SK-N-SH (cell line): ENCODE measurements around the gene TP73. TPM values are rescaled to one million over a fixed set of nuclear protein-coding genes. Genes with fewer than 3 reads are reported as not detected.

ENCODE experiments used
- CTCF ChIA-PET: fragments of 300-600, 350-600 bp; formaldehyde crosslinking; extraction: SDS; loops from one replicate; lab custom pipeline; 2021; lab: Yijun Ruan, JAX
- POLR2A ChIA-PET: fragments of 350-600 bp; sonication (Branson Sonifier 250); formaldehyde crosslinking; extraction: SDS; loops from one replicate; lab custom pipeline; 2020; ENCODE audit warnings: antibody characterized with exemption, inconsistent platforms; lab: Yijun Ruan, JAX
- DNase-seq: peaks from one replicate; pipeline ENCODE4 v3.0.0; 2012
- H2AFZ ChIP-seq: fragments of 200-600 bp; sonication (generic); 2 replicates; pipeline ENCODE4 v1.8.1; 2016; ENCODE audit warnings: antibody characterized with exemption, mild to moderate bottlenecking, low read depth
- H3F3A ChIP-seq: fragments of 200-600 bp; sonication (generic); replicated peaks from 2 replicates; pipeline ENCODE3; 2016; ENCODE audit warnings: antibody characterized with exemption, mild to moderate bottlenecking; ENCODE audit not compliant: insufficient read depth
- H3K27ac ChIP-seq, 2 experiments: fragments of 200-500 bp in 1 of 2; fragments of 200-600 bp in 1 of 2; sonication (Bioruptor generic) in 1 of 2; sonication (generic), shearing (Covaris generic) in 1 of 2; 2 replicates each; pipeline versions ENCODE4 v1.5.1 to v1.6.1; 2014 to 2016; ENCODE audit warnings: low read depth in 2 of 2, inconsistent platforms in 1 of 2, low read length in 1 of 2, mild to moderate bottlenecking in 1 of 2, mixed read lengths in 1 of 2
- H3K27me3 ChIP-seq: fragments of 200-600 bp; sonication (generic), shearing (Covaris generic); 2 replicates; pipeline ENCODE4 v1.6.1; 2016; ENCODE audit warnings: mixed run types; ENCODE audit not compliant: insufficient read depth
- H3K36me3 ChIP-seq, 2 experiments: fragments of 200-500 bp in 1 of 2; fragments of 200-600 bp in 1 of 2; sonication (Bioruptor generic) in 1 of 2; sonication (generic) in 1 of 2; replicated peaks in 1 of 2; 2 replicates each; pipeline versions ENCODE3 to v1.5.1; 2014 to 2016; ENCODE audit warnings: low read length in 1 of 2, mild to moderate bottlenecking in 1 of 2; ENCODE audit not compliant: insufficient read depth in 2 of 2, control insufficient read depth in 1 of 2
- H3K4me1 ChIP-seq, 2 experiments: fragments of 200-500 bp in 1 of 2; fragments of 200-600 bp in 1 of 2; sonication (Bioruptor generic) in 1 of 2; sonication (generic), shearing (Covaris generic) in 1 of 2; 2 replicates each; pipeline versions ENCODE4 v1.5.1 to v1.6.1; 2014 to 2016; ENCODE audit warnings: low read depth in 1 of 2, low read length in 1 of 2, mixed run types in 1 of 2; ENCODE audit not compliant: insufficient read depth in 2 of 2, control insufficient read depth in 1 of 2
- H3K4me2 ChIP-seq: fragments of 200-600 bp; sonication (generic), shearing (Covaris generic); 2 replicates; pipeline ENCODE4 v1.6.1; 2017; ENCODE audit warnings: mixed run types
- H3K4me3 ChIP-seq, 2 experiments: fragments of 200-500 bp in 1 of 2; fragments of 200-600 bp in 1 of 2; sonication (Bioruptor generic) in 1 of 2; sonication (generic), shearing (Covaris generic) in 1 of 2; 2 replicates each; pipeline versions ENCODE4 v1.5.1 to v1.8.1; 2014 to 2016; ENCODE audit warnings: low read depth in 2 of 2, inconsistent platforms in 1 of 2, low read length in 1 of 2, mild to moderate bottlenecking in 1 of 2, mixed read lengths in 1 of 2, moderate library complexity in 1 of 2
- H3K79me2 ChIP-seq: fragments of 200-600 bp; sonication (generic); 2 replicates; pipeline ENCODE4 v1.8.1; 2017; ENCODE audit warnings: mild to moderate bottlenecking; ENCODE audit not compliant: insufficient read depth
- H3K9ac ChIP-seq: fragments of 200-600 bp; sonication (generic); 2 replicates; pipeline ENCODE4 v1.6.1; 2017; ENCODE audit warnings: mixed run types
- H3K9me2 ChIP-seq: fragments of 200-600 bp; sonication (generic); 2 replicates; pipeline ENCODE4 v1.6.1; 2017; ENCODE audit warnings: mixed run types
- H3K9me3 ChIP-seq: fragments of 200-600 bp; sonication (generic); 2 replicates; pipeline ENCODE4 v1.6.1; 2017; ENCODE audit warnings: mixed run types, mild to moderate bottlenecking, moderate library complexity
- H4K20me1 ChIP-seq: fragments of 200-600 bp; sonication (generic); 2 replicates; pipeline ENCODE4 v1.6.1; 2017; ENCODE audit warnings: mild to moderate bottlenecking, mixed run types; ENCODE audit not compliant: insufficient read depth
- CHD2 ChIP-seq: fragments of 150-350 bp; IDR thresholded peaks from 2 replicates; pipeline ENCODE4 v1.6.1; 2018; ENCODE audit warnings: low read length; ENCODE audit not compliant: partially characterized antibody
- EP300 ChIP-seq, 2 experiments: IDR thresholded peaks; 2 replicates each; pipeline versions ENCODE4 v1.4.0 to v1.6.1; 2012; ENCODE audit warnings: borderline replicate concordance in 1 of 2, low read depth in 1 of 2, low read length in 1 of 2
- IRF3 ChIP-seq: fragments of 150-350 bp; IDR thresholded peaks from 2 replicates; pipeline ENCODE4 v1.6.1; 2016; ENCODE audit warnings: mild to moderate bottlenecking, low read depth, low read length
- MAX ChIP-seq: IDR thresholded peaks from 2 replicates; pipeline ENCODE4 v1.4.0; 2012; ENCODE audit warnings: low read depth
- MEF2A ChIP-seq: IDR thresholded peaks from 2 replicates; pipeline ENCODE4 v1.4.0; 2012; ENCODE audit warnings: low read depth, borderline replicate concordance
- MXI1 ChIP-seq: IDR thresholded peaks from 2 replicates; pipeline ENCODE4 v1.6.1; 2012; ENCODE audit warnings: mild to moderate bottlenecking, low read depth, low read length, improper control_type of control experiment
- NFIC ChIP-seq: IDR thresholded peaks from 2 replicates; pipeline ENCODE4 v1.4.0; 2012; ENCODE audit warnings: borderline replicate concordance
- NRF1 ChIP-seq: IDR thresholded peaks from 2 replicates; pipeline ENCODE4 v1.6.1; 2012; ENCODE audit warnings: low read depth, mild to moderate bottlenecking, low read length
- PBX3 ChIP-seq: IDR thresholded peaks from 2 replicates; pipeline ENCODE4; 2012
- RCOR1 ChIP-seq: fragments of 150-350 bp; IDR thresholded peaks from 2 replicates; pipeline ENCODE4 v1.6.1; 2017; ENCODE audit warnings: antibody characterized with exemption, low read length
- RFX5 ChIP-seq: IDR thresholded peaks from 2 replicates; pipeline ENCODE4 v1.6.1; 2012; ENCODE audit warnings: mild to moderate bottlenecking, improper control_type of control experiment, low read length
- RXRA ChIP-seq: IDR thresholded peaks from 2 replicates; pipeline ENCODE4 v1.4.0; 2012; ENCODE audit warnings: low read depth, mild to moderate bottlenecking, borderline replicate concordance
- SMC3 ChIP-seq: IDR thresholded peaks from 2 replicates; pipeline ENCODE4 v1.6.1; 2012; ENCODE audit warnings: low read depth, low read length, improper control_type of control experiment
- TEAD4 ChIP-seq: IDR thresholded peaks from 2 replicates; pipeline ENCODE4 v1.4.0; 2012; ENCODE audit warnings: mild to moderate bottlenecking, borderline replicate concordance; ENCODE audit not compliant: insufficient read depth
- USF1 ChIP-seq: IDR thresholded peaks from 2 replicates; pipeline ENCODE4 v1.4.0; 2012; ENCODE audit warnings: low read depth, borderline replicate concordance
- USF2 ChIP-seq: fragments of 150-350 bp; IDR thresholded peaks from 2 replicates; pipeline ENCODE4 v1.6.1; 2017; ENCODE audit warnings: antibody characterized with exemption, low read length, low read depth, borderline replicate concordance
- ZBTB33 ChIP-seq: IDR thresholded peaks from 2 replicates; pipeline ENCODE4 v1.4.0; 2012; ENCODE audit warnings: low read depth, borderline replicate concordance
- WGBS: methylation state at CpG from one replicate; pipeline ENCODE4 v1.1.6; 2017; ENCODE audit warnings: low lambda C conversion rate; 5-methylcytosine and 5-hydroxymethylcytosine counted together
- polyA plus RNA-seq, 3 experiments: library from polyadenylated mRNA; depleted of rRNA; stranded (reverse); fragments of >200 nt; gene quantifications; 2 replicates each; pipeline ENCODE4 v1.2.3, GENCODE V29; 2012

TP73 gene
- polyA plus RNA-seq, 1 of the 3 experiments (the other 2 are of a cell fraction), result 0.64 TPM

GRCh38 chr1:3611170-3612019, 40.9 kb upstream of the TP73 start, which contains the start of gene MEGF6:
MEGF6 (minus strand) TSS chr1:3611508; CDS start chr1:3611268, 240 bp downstream.
- TF ChIP-seq MXI1 (peak; percentile 57; the same call in 1 of the 2 replicates), PBX3 (no peak)
- Histone ChIP-seq H3K4me3 (peak within 1 kb of the TSS; percentile 26 to 54; a peak in 2 of 4 replicates), H3K27me3 (no peaks in the 10 kb centered on the region), H3K9ac (no peak within 1 kb of the TSS), H4K20me1 (no peaks in the 10 kb centered on the region), H3K27ac (no peak within 1 kb of the TSS), H2AFZ (peak within 1 kb of the TSS; percentile 11; the same call in 1 of the 2 replicates), H3K4me1 (peaks cover 0 to 38% of the 10 kb centered on the region in 2 experiments; a peak in 2 of 4 replicates), H3F3A (no peaks in the 10 kb centered on the region), H3K36me3 (no peaks in the 10 kb centered on the region), H3K79me2 (no peaks in the 10 kb centered on the region), H3K9me3 (no peaks in the 10 kb centered on the region), H3K4me2 (peak within 1 kb of the TSS; percentile 74; the same call in 1 of the 2 replicates), H3K9me2 (no peaks in the 10 kb centered on the region)
- CTCF ChIA-PET, result interaction anchor here (0.7 to 4.0 kb wide), 5 partner anchors 12 to 140 kb away, joined by 3 to 18 read pairs (median 3); no protein-coding TSS in a partner anchor
- peak; percentile 99 for DNase-seq
- WGBS, result 5% methylated on average over 14 of the region's 87 CpGs
- POLR2A ChIA-PET, result no interaction called here

GRCh38 chr1:3612123-3612522, 40.2 kb upstream of the TP73 start:
- 96% methylated on average over 4 of the region's 7 CpGs for WGBS
- Histone ChIP-seq H2AFZ (peak overlapping the region; percentile 11; the same call in 1 of the 2 replicates), H3K4me3 (peak overlapping the region in 1 of 2 experiments; percentile 37; a peak in 2 of 4 replicates), H3K79me2 (no peaks in the 10 kb centered on the region), H4K20me1 (no peaks in the 10 kb centered on the region), H3K27ac (no peak overlapping the region), H3F3A (no peaks in the 10 kb centered on the region), H3K27me3 (no peaks in the 10 kb centered on the region), H3K9ac (no peak overlapping the region), H3K9me3 (no peaks in the 10 kb centered on the region), H3K4me2 (no peak overlapping the region), H3K9me2 (no peaks in the 10 kb centered on the region), H3K4me1 (peaks cover 0 to 38% of the 10 kb centered on the region in 2 experiments; a peak in 2 of 4 replicates), H3K36me3 (no peaks in the 10 kb centered on the region)
- ChIA-PET POLR2A (no interaction called here), CTCF (interaction anchor here (3.9 kb wide), 1 partner anchor 13 kb away, joined by 17 read pairs; no protein-coding TSS in a partner anchor)
- DNase-seq, result no peak
- TF ChIP-seq RCOR1 (no peak), IRF3 (no peak), SMC3 (no peak), MAX (no peak), ZBTB33 (no peak), MEF2A (no peak), RXRA (no peak), TEAD4 (no peak), EP300 (IDR thresholded peaks at IDR 0.05; ENCODE audit: borderline replicate concordance in 1 of 2, low read depth in 1 of 2, low read length in 1 of 2) (no peak), MXI1 (no peak), NRF1 (no peak), CHD2 (no peak), USF2 (no peak), NFIC (no peak), PBX3 (no peak), RFX5 (no peak), USF1 (no peak)
